Neural crest cell (in vitro differentiated cells): ENCODE measurements around the gene DISP3. TPM values are rescaled to one million over a fixed set of nuclear protein-coding genes. Genes with fewer than 3 reads are reported as not detected.

Source experiments
- DNase-seq: peaks from one replicate; pipeline ENCODE4 v3.0.0; 2021; ENCODE audit warnings: low read depth, mixed read lengths, low spot score
- H3K27ac Mint-ChIP-seq: one replicate; pipeline ENCODE4 v1.8.0; 2021; ENCODE audit warnings: mild to moderate bottlenecking, mixed read lengths; ENCODE audit not compliant: unreplicated experiment
- H3K27me3 Mint-ChIP-seq: 2 replicates; pipeline ENCODE4 v1.8.0; 2021; ENCODE audit warnings: low read depth, mild to moderate bottlenecking, mixed read lengths
- H3K36me3 Mint-ChIP-seq: 2 replicates; pipeline ENCODE4 v1.8.0; 2021; ENCODE audit warnings: low read depth, mild to moderate bottlenecking, mixed read lengths
- H3K4me1 Mint-ChIP-seq: 2 replicates; pipeline ENCODE4 v1.8.0; 2021; ENCODE audit warnings: mixed read lengths
- H3K4me3 Mint-ChIP-seq: one replicate; pipeline ENCODE4 v1.8.0; 2021; ENCODE audit warnings: mild to moderate bottlenecking, mixed read lengths
- H3K9me3 Mint-ChIP-seq: 2 replicates; pipeline ENCODE4 v1.8.0; 2021; ENCODE audit warnings: mixed read lengths
- total RNA-seq: library from RNA; stranded (reverse); gene quantifications from 2 replicates; pipeline ENCODE4 v1.2.1, GENCODE V29; 2021
- TF ChIP-seq, protein P1 (sequence below): fragments of 200-600 bp; sonication (generic); conservative IDR thresholded peaks from 2 replicates; pipeline ENCODE4 v1.5.0; 2021; ENCODE audit warnings: antibody characterized with exemption, mild to moderate bottlenecking

DISP3 gene
- total RNA-seq, 1 donor from 2014 or later: 9.1 TPM

- peak overlapping the region; percentile 35 for H3K27ac Mint-ChIP-seq
- H3K4me1 Mint-ChIP-seq: peaks cover 18% of the 10 kb centered on the region
- DNase-seq: no peak
- no peaks in the 10 kb centered on the region for H3K9me3 Mint-ChIP-seq
- no peaks in the 10 kb centered on the region for H3K36me3 Mint-ChIP-seq
- no peak overlapping the region for H3K4me3 Mint-ChIP-seq
- H3K27me3 Mint-ChIP-seq: peaks cover 16% of the 10 kb centered on the region
- TF ChIP-seq, protein P1, sequence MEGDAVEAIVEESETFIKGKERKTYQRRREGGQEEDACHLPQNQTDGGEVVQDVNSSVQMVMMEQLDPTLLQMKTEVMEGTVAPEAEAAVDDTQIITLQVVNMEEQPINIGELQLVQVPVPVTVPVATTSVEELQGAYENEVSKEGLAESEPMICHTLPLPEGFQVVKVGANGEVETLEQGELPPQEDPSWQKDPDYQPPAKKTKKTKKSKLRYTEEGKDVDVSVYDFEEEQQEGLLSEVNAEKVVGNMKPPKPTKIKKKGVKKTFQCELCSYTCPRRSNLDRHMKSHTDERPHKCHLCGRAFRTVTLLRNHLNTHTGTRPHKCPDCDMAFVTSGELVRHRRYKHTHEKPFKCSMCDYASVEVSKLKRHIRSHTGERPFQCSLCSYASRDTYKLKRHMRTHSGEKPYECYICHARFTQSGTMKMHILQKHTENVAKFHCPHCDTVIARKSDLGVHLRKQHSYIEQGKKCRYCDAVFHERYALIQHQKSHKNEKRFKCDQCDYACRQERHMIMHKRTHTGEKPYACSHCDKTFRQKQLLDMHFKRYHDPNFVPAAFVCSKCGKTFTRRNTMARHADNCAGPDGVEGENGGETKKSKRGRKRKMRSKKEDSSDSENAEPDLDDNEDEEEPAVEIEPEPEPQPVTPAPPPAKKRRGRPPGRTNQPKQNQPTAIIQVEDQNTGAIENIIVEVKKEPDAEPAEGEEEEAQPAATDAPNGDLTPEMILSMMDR: no peak
Observed at GRCh38 chr1:11567244-11568065, 88.5 kb downstream of the DISP3 start.

DNA sequence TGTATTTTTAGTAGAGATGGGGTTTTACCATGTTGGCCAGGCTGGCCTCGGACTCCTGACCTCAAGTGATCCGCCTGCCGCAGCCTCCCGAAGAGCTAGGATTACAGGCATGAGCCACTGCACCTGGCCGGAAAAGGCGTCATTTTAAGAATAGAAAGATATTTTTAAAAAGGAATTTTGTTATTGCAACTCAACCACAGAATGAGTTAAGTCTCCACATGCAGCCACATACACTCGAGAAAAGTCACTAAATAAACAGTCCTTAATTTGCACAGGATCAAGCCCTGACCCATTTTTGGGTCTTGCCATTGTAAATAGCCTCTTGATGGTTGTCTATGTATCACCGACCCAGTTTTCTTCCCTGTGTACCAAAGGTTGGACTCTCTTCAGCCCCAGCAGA is 89.7 kb downstream of the DISP3 start:
- Mint-ChIP-seq H3K9me3 (no peaks in the 10 kb centered on the region), H3K27me3 (peaks cover 15% of the 10 kb centered on the region), H3K27ac (no peak overlapping the region), H3K36me3 (no peaks in the 10 kb centered on the region), H3K4me1 (peaks cover 10% of the 10 kb centered on the region), H3K4me3 (no peak overlapping the region)
- no peak for DNase-seq
- TF ChIP-seq, protein P1: no peak

- Mint-ChIP-seq H3K27me3 (peaks cover 15% of the 10 kb centered on the region), H3K9me3 (no peaks in the 10 kb centered on the region), H3K36me3 (no peaks in the 10 kb centered on the region), H3K4me3 (no peak overlapping the region), H3K4me1 (peaks cover 1% of the 10 kb centered on the region), H3K27ac (peak overlapping the region; percentile 6)
- TF ChIP-seq, protein P1: no peak
- DNase-seq: no peak
Observed at GRCh38 chr1:11569551-11569950, 90.6 kb downstream of the DISP3 start.

- TF ChIP-seq, protein P1: no peak
- H3K4me1 Mint-ChIP-seq: no peaks in the 10 kb centered on the region
- H3K36me3 Mint-ChIP-seq: no peaks in the 10 kb centered on the region
- no peak overlapping the region for H3K27ac Mint-ChIP-seq
- peaks cover 15% of the 10 kb centered on the region for H3K27me3 Mint-ChIP-seq
- no peak overlapping the region for H3K4me3 Mint-ChIP-seq
- no peaks in the 10 kb centered on the region for H3K9me3 Mint-ChIP-seq
- DNase-seq: no peak
Observed at GRCh38 chr1:11569954-11570353, 91.0 kb downstream of the DISP3 start.

DNA sequence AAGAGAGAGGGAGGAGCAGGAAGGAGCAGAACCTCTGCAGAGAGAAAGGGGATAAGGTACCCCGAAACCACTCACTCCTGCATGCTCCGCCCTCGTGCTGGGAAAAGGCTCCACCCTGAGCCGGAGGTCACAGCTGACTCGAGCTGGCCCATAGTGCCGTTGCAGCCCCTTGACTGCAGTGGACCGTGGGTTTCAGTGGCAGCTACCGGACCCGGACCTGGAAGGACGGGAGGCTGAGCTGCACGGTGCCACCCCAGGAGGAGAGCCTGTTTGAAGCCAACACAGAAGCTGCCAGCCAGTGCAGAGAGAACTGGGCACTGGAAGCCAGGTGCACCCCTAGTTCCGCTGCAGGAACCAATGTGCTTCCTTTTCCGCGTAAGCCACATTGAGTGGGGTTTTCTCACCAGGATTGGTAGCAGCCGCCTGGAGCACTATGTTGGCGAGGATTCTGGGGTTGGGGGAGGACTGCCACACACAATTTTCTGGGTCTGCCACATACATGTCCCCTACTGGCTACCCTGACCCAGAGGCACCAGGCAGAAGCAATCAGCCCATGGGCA is 91.9 kb downstream of the DISP3 start:
- no peaks in the 10 kb centered on the region for H3K9me3 Mint-ChIP-seq
- TF ChIP-seq, protein P1: no peak
- H3K4me3 Mint-ChIP-seq: no peak overlapping the region
- H3K27me3 Mint-ChIP-seq: peaks cover 15% of the 10 kb centered on the region
- no peak overlapping the region for H3K27ac Mint-ChIP-seq
- no peaks in the 10 kb centered on the region for H3K4me1 Mint-ChIP-seq
- no peak for DNase-seq
- no peaks in the 10 kb centered on the region for H3K36me3 Mint-ChIP-seq
